Choroid plexus epithelial cell (primary cell): ENCODE results near the gene PPFIA1.
A peak's percentile ranks its signal among the peaks of the same experiment; 100 is the strongest.

ENCODE experiments used
- DNase-seq: peaks from one replicate; pipeline ENCODE4 v3.0.0-alpha.2; 2010; ENCODE audit warnings: low read depth
- H3K4me3 ChIP-seq: 2 replicates; pipeline ENCODE4 v1.5.1; 2011; ENCODE audit warnings: low read depth, mild to moderate bottlenecking, control low read depth, low read length, moderate library complexity
- CTCF ChIP-seq: conservative IDR thresholded peaks from 2 replicates; pipeline ENCODE4 v1.5.1; 2011; ENCODE audit warnings: low read depth, mild to moderate bottlenecking, control low read depth, inconsistent platforms, low read length, moderate library complexity

Gene PPFIA1

GRCh38 chr11:70242885-70243284 lies 27.6 kb upstream of the PPFIA1 start:
- no peak overlapping the region for H3K4me3 ChIP-seq
- DNase-seq: no peak
- no peak for TF ChIP-seq CTCF

- no peak for TF ChIP-seq CTCF
- H3K4me3 ChIP-seq: no peak overlapping the region
- no peak for DNase-seq
Measured at GRCh38 chr11:70243912-70244652, 26.4 kb upstream of the PPFIA1 start.

GRCh38 chr11:70244698-70245097 lies 25.8 kb upstream of the PPFIA1 start:
- H3K4me3 ChIP-seq: no peak overlapping the region
- TF ChIP-seq CTCF: no peak
- DNase-seq: peak; percentile 97

GRCh38 chr11:70246196-70246595 lies 24.3 kb upstream of the PPFIA1 start:
- peak; percentile 59 for DNase-seq
- no peak overlapping the region for H3K4me3 ChIP-seq
- peak; percentile 6 for TF ChIP-seq CTCF

- TF ChIP-seq CTCF: no peak
- H3K4me3 ChIP-seq: no peak overlapping the region
- DNase-seq: peak; percentile 53
Measured at GRCh38 chr11:70247042-70247709, 23.3 kb upstream of the PPFIA1 start.

GRCh38 chr11:70247710-70248072 lies 22.8 kb upstream of the PPFIA1 start:
- DNase-seq: no peak
- no peak for TF ChIP-seq CTCF
- H3K4me3 ChIP-seq: no peak overlapping the region
